Measurements from ENCODE around the gene USP49. TPM values are rescaled to one million over a fixed set of nuclear protein-coding genes. Genes with fewer than 3 reads are reported as not detected.

USP49 gene
- polyA plus RNA-seq, 1 of the 3 experiments (the other 2 are of a cell fraction): 2.4 TPM

DNA sequence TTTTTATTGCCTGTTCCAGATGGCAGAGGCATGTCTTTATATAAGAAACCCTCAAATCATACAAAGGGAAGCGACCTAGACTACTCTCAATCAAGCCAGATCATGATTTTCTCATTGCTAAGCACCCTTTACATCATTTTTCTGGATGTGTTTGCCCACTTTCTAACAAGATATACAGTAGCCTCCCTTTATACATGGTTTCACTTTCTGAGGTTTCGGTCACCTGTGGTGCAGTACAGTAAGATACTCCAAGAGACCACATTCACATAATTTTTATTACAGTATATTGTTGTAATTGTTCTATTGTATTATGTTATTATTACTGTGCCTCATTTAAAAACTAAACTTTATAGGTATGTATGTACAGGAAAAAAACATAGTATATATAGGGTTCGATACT lies 84.1 kb downstream of the USP49 start (continued):
- TF ChIP-seq, protein P1, sequence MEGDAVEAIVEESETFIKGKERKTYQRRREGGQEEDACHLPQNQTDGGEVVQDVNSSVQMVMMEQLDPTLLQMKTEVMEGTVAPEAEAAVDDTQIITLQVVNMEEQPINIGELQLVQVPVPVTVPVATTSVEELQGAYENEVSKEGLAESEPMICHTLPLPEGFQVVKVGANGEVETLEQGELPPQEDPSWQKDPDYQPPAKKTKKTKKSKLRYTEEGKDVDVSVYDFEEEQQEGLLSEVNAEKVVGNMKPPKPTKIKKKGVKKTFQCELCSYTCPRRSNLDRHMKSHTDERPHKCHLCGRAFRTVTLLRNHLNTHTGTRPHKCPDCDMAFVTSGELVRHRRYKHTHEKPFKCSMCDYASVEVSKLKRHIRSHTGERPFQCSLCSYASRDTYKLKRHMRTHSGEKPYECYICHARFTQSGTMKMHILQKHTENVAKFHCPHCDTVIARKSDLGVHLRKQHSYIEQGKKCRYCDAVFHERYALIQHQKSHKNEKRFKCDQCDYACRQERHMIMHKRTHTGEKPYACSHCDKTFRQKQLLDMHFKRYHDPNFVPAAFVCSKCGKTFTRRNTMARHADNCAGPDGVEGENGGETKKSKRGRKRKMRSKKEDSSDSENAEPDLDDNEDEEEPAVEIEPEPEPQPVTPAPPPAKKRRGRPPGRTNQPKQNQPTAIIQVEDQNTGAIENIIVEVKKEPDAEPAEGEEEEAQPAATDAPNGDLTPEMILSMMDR (IDR thresholded peaks at IDR 0.05): no peak
- no peak for TF ChIP-seq NFIC (IDR thresholded peaks at IDR 0.05; ENCODE audit: borderline replicate concordance)
- TF ChIP-seq FOXM1 (IDR thresholded peaks at IDR 0.05; ENCODE audit: low read depth): no peak
- TF ChIP-seq, protein P2, sequence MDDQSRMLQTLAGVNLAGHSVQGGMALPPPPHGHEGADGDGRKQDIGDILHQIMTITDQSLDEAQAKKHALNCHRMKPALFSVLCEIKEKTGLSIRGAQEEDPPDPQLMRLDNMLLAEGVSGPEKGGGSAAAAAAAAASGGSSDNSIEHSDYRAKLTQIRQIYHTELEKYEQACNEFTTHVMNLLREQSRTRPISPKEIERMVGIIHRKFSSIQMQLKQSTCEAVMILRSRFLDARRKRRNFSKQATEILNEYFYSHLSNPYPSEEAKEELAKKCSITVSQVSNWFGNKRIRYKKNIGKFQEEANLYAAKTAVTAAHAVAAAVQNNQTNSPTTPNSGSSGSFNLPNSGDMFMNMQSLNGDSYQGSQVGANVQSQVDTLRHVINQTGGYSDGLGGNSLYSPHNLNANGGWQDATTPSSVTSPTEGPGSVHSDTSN (IDR thresholded peaks at IDR 0.05): no peak
- no peak for TF ChIP-seq SIN3A (IDR thresholded peaks at IDR 0.05; ENCODE audit: borderline replicate concordance, low read depth, low read length)
- no peak for TF ChIP-seq MXI1 (IDR thresholded peaks at IDR 0.05; ENCODE audit: low read depth, low read length)
- TF ChIP-seq ZBTB33 (IDR thresholded peaks at IDR 0.05; ENCODE audit: borderline replicate concordance, low read depth): no peak
- TF ChIP-seq TEAD4 (IDR thresholded peaks at IDR 0.05; ENCODE audit: borderline replicate concordance, insufficient read depth): no peak
- no peak for TF ChIP-seq ELF1 (IDR thresholded peaks at IDR 0.05)
- TF ChIP-seq FOSL2 (IDR thresholded peaks at IDR 0.05; ENCODE audit: borderline replicate concordance, low read depth): no peak

DNA sequence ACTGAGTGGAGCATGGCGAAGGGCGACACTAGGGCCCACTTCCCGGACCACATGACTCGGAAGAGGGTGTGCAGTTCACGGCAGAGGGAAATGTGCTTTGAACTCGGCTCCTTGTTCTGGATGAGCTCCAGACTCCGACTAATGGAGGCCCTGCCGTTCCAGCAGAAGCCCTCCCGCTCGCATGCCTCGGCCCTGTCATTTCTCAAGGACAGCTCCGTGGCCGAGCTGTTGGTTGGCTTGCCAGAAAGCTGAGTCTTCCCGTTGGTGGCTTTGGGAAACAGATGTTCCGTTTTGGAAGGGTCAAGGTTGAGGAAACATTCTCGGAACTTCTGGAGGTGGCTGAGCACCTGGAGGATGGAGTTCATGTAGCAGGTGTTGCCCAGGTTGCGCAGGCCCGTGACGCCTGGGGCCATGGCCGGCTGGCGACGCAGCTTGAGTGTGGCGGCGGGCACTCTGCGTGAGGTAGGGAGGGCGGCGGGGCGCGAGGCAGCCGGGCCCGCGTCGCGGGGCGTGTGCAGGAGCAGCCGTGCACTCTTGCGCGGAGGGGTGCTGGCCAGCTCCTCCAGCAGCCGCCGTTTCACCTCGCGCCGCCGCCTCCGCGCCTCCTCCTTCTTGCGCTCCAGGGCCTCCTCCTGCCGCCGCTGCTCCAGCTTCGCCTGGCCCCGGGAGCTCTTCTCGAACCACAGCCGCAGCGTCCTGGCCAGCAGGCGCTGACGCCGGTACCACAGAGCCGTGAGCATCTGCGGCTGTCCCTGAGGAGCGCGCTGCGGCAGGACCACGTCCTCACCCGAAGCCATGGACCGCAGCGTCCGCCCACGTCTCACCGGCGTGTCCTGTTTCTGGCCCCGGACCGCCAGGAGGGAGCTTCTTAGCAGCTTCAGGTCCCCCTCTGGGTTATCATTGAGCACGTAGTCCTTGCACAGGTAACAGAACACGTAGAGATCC lies 89.1 kb downstream of the USP49 start:
- H3K27me3 ChIP-seq (ENCODE audit: insufficient read depth): no peaks in the 10 kb centered on the region
- H3K9ac ChIP-seq: no peak overlapping the region
- no peaks in the 10 kb centered on the region for H3K79me2 ChIP-seq (ENCODE audit: insufficient read depth)
- H3K36me3 ChIP-seq (replicated peaks in 1 of 2; ENCODE audit: control insufficient read depth in 1 of 2, insufficient read depth in 2 of 2, low read length in 1 of 2): peaks cover 0 to 4% of the 10 kb centered on the region in 2 experiments
- DNase-seq: no peak
- peaks cover 10% of the 10 kb centered on the region for H3F3A ChIP-seq (replicated peaks; ENCODE audit: insufficient read depth)
- no peaks in the 10 kb centered on the region for H3K4me1 ChIP-seq (ENCODE audit: control insufficient read depth in 1 of 2, insufficient read depth in 2 of 2, low read depth in 1 of 2, low read length in 1 of 2)
- no peak overlapping the region for H3K4me3 ChIP-seq (ENCODE audit: low read depth in 2 of 2, low read length in 1 of 2)
- no peak overlapping the region for H3K27ac ChIP-seq (ENCODE audit: low read depth in 2 of 2, low read length in 1 of 2)
- ChIA-PET POLR2A (no interaction called here), CTCF (interaction anchor here (1.1 kb wide), 1 partner anchor 19 kb away, joined by 5 read pairs; the partner anchor contains the start of gene TOMM6)
- H3K9me3 ChIP-seq: no peaks in the 10 kb centered on the region
- no peaks in the 10 kb centered on the region for H4K20me1 ChIP-seq (ENCODE audit: insufficient read depth)
- TF ChIP-seq CHD2 (IDR thresholded peaks at IDR 0.05; ENCODE audit: low read length, partially characterized antibody) (no peak), GABPA (IDR thresholded peaks at IDR 0.05; ENCODE audit: low read depth) (no peak), TEAD4 (IDR thresholded peaks at IDR 0.05; ENCODE audit: borderline replicate concordance, insufficient read depth) (no peak), REST (IDR thresholded peaks at IDR 0.05; ENCODE audit: low read depth, low read length) (no peak), MAX (IDR thresholded peaks at IDR 0.05; ENCODE audit: low read depth) (no peak), NFIC (IDR thresholded peaks at IDR 0.05; ENCODE audit: borderline replicate concordance) (no peak)
- H3K9me2 ChIP-seq: no peaks in the 10 kb centered on the region
- no peak overlapping the region for H2AFZ ChIP-seq (ENCODE audit: low read depth)
- H3K4me2 ChIP-seq: no peak overlapping the region
- 96% methylated on average over 59 of the region's 74 CpGs for WGBS (ENCODE audit: low lambda C conversion rate)
